ENCODE results near the gene LRRC45. TPM values are rescaled to one million over a fixed set of nuclear protein-coding genes. Genes with fewer than 3 reads are reported as not detected.

LRRC45 gene
- total RNA-seq, 4 donors from 2014 or later, result 15.3 to 33.0 (median 18.9) TPM

DNA sequence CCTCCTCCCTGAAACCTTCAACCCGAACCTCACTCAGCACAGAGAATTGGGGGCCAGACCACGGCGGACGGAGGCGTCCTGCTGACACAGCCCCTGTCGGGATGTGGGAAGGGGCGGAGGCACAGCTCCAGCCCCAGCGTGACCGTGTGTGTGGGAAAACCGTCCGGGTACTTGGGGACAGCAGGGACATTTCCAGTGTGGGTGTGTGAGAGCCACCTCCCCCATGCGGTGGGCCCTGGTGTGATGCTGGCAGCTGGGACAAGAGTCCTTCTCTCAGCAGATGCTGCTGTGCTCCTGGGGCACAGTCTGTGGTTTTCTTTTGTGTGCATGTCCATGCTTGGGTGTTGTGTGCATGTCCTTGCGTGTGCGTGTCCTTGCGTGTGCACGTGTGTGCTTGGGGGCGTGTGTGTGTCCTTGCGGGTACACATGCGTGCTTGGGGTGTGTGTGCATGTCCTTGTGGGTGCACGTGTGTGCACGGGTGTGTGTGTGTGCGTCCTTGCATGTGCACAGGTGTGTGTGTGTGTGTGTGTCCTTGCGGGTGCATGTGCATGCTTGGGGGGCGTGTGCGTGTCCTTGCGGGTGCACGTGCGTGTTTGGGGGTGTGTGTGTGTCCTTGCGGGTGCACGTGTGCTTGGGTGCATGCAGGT, 17.3 kb upstream of the LRRC45 start:
- H3K27me3 ChIP-seq, result no peaks in the 10 kb centered on the region
- TF ChIP-seq, protein P1, sequence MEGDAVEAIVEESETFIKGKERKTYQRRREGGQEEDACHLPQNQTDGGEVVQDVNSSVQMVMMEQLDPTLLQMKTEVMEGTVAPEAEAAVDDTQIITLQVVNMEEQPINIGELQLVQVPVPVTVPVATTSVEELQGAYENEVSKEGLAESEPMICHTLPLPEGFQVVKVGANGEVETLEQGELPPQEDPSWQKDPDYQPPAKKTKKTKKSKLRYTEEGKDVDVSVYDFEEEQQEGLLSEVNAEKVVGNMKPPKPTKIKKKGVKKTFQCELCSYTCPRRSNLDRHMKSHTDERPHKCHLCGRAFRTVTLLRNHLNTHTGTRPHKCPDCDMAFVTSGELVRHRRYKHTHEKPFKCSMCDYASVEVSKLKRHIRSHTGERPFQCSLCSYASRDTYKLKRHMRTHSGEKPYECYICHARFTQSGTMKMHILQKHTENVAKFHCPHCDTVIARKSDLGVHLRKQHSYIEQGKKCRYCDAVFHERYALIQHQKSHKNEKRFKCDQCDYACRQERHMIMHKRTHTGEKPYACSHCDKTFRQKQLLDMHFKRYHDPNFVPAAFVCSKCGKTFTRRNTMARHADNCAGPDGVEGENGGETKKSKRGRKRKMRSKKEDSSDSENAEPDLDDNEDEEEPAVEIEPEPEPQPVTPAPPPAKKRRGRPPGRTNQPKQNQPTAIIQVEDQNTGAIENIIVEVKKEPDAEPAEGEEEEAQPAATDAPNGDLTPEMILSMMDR (IDR thresholded peaks at IDR 0.05), result no peak
- H3K27ac ChIP-seq, result no peak overlapping the region
- DNase-seq, result no peak
- peaks cover 0 to 13% of the 10 kb centered on the region in 2 donors for H3K4me1 ChIP-seq
- H3K4me3 ChIP-seq (replicated peaks in 1 of 3), result no peak overlapping the region
- no peaks in the 10 kb centered on the region for H3K36me3 ChIP-seq
- 91 to 92% methylated on average over 29 to 30 of the region's 30 CpGs for WGBS, 2 donors
- intact Hi-C loops (cut with DNase I), result no loop called here
- no peaks in the 10 kb centered on the region for H3K9me3 ChIP-seq

GRCh38 chr17:82006468-82007227, 16.5 kb upstream of the LRRC45 start:
- H3K4me3 ChIP-seq (replicated peaks in 1 of 3), result no peak overlapping the region
- no peak for TF ChIP-seq POLR2A (IDR thresholded peaks at IDR 0.05)
- TF ChIP-seq, protein P1 (IDR thresholded peaks at IDR 0.05), result no peak
- no peak overlapping the region for H3K27ac ChIP-seq
- no peaks in the 10 kb centered on the region for H3K9me3 ChIP-seq
- peaks cover 0 to 13% of the 10 kb centered on the region in 2 donors for H3K4me1 ChIP-seq
- intact Hi-C loops (cut with DNase I), result no loop called here
- 83 to 86% methylated on average over 12 to 22 of the region's 24 CpGs for WGBS, 2 donors
- no peaks in the 10 kb centered on the region for H3K36me3 ChIP-seq
- no peaks in the 10 kb centered on the region for H3K27me3 ChIP-seq
- no peak for DNase-seq

DNA sequence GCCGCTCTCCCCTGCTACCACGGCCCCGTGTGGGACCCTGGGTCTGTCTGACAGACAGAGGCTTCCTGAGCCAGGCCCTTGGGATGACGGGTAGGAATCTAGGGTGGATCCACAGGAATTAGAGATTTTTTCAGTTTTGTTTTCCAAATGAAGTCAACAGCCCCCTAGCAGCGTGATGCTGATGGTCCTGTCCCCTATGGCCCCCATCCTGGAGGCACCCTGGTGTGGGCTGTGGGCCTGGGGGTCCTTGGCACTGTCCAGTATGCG, 15.9 kb upstream of the LRRC45 start:
- no peaks in the 10 kb centered on the region for H3K36me3 ChIP-seq
- H3K27me3 ChIP-seq, result no peaks in the 10 kb centered on the region
- TF ChIP-seq, protein P1 (IDR thresholded peaks at IDR 0.05), result no peak
- no peak for TF ChIP-seq POLR2A (IDR thresholded peaks at IDR 0.05)
- WGBS, 2 donors, result 88 to 92% methylated on average over 2 to 3 of the region's 6 CpGs
- peaks cover 0 to 13% of the 10 kb centered on the region in 2 donors for H3K4me1 ChIP-seq
- H3K9me3 ChIP-seq, result no peaks in the 10 kb centered on the region
- H3K27ac ChIP-seq, result no peak overlapping the region
- intact Hi-C loops (cut with DNase I), result no loop called here
- no peak overlapping the region for H3K4me3 ChIP-seq (replicated peaks in 1 of 3)
- no peak for DNase-seq

DNA sequence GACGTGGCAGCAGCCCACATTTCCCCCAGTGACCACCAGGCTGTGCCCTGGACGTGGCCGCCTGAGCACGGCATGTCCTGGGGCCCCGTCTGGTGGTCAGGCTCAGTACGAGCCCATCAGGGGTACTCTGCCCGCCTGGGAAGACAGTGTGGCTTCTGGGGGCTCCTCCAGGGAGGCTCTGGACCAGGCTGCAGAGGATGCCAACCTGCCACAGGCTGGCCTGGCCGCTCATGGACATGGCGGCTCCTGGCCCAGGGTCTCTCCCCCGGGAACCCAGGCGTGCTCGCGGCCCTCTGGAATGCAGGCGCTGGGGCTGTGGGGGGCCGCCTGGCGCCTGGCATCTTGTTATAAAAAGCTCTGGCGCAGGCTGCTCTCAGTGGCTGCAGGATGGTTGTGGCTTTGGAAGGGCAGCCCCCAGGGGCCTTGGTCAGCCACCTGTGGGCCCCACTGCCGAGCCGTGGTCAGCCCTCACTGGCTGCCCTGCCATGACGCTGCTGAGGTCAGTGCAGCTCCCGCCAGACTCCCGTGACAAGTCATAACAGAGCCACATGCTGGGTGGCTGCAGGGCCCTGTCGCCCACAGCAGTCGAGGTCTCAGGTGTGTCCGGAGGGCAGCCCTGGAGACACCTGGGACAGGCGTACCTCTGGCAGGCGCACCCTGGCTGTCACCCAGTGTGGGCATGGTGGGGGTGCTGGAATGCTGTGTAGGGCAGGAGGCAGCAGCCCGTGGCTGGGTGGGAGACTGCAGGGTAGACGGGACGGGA, 15.4 kb upstream of the LRRC45 start:
- Histone ChIP-seq H3K4me3 (replicated peaks in 1 of 3) (no peak overlapping the region), H3K36me3 (no peaks in the 10 kb centered on the region), H3K4me1 (peaks cover 0 to 13% of the 10 kb centered on the region in 2 donors), H3K27ac (no peak overlapping the region), H3K27me3 (no peaks in the 10 kb centered on the region), H3K9me3 (no peaks in the 10 kb centered on the region)
- intact Hi-C loops (cut with DNase I), result no loop called here
- no peak for DNase-seq
- no peak for TF ChIP-seq POLR2A (IDR thresholded peaks at IDR 0.05)
- TF ChIP-seq, protein P1 (IDR thresholded peaks at IDR 0.05), result no peak
- WGBS, 2 donors, result 89 to 92% methylated on average over 10 to 14 of the region's 30 CpGs
